ENCODE data around the gene LIPM.

The LIPM gene

GRCh38 chr10:88841316-88842111 lies 39.0 kb downstream of the LIPM start:
- Histone ChIP-seq H3K9ac (ENCODE audit: low read depth, low read length) (no peak overlapping the region), H3K27ac (ENCODE audit: low read depth, low read length) (no peak overlapping the region), H3K4me1 (ENCODE audit: insufficient read depth, low read length) (no peaks in the 10 kb centered on the region), H3K27me3 (ENCODE audit: insufficient read depth, low read length) (no peaks in the 10 kb centered on the region), H3K9me3 (ENCODE audit: insufficient read depth, low read depth, low read length) (no peaks in the 10 kb centered on the region), H3K4me3 (ENCODE audit: low read length) (no peak overlapping the region), H3K36me3 (ENCODE audit: insufficient read depth, low read length) (no peaks in the 10 kb centered on the region)
- WGBS, result 94% methylated on average over 6 of the region's 6 CpGs

- H3K9ac ChIP-seq (ENCODE audit: low read depth, low read length), result no peak overlapping the region
- H3K4me1 ChIP-seq (ENCODE audit: insufficient read depth, low read length), result no peaks in the 10 kb centered on the region
- H3K4me3 ChIP-seq (ENCODE audit: low read length), result no peak overlapping the region
- H3K9me3 ChIP-seq (ENCODE audit: insufficient read depth, low read depth, low read length), result no peaks in the 10 kb centered on the region
- 92% methylated on average over 4 of the region's 4 CpGs for WGBS
- H3K27me3 ChIP-seq (ENCODE audit: insufficient read depth, low read length), result no peaks in the 10 kb centered on the region
- H3K36me3 ChIP-seq (ENCODE audit: insufficient read depth, low read length), result no peaks in the 10 kb centered on the region
- H3K27ac ChIP-seq (ENCODE audit: low read depth, low read length), result no peak overlapping the region
These were observed 40.6 kb downstream of the LIPM start for GRCh38 chr10:88843171-88843570.

- no peak overlapping the region for H3K27ac ChIP-seq (ENCODE audit: low read depth, low read length)
- H3K27me3 ChIP-seq (ENCODE audit: insufficient read depth, low read length), result no peaks in the 10 kb centered on the region
- no CpG with 5 or more reads among the region's 1 CpG for WGBS
- H3K9me3 ChIP-seq (ENCODE audit: insufficient read depth, low read depth, low read length), result no peaks in the 10 kb centered on the region
- H3K9ac ChIP-seq (ENCODE audit: low read depth, low read length), result no peak overlapping the region
- no peak overlapping the region for H3K4me3 ChIP-seq (ENCODE audit: low read length)
- H3K4me1 ChIP-seq (ENCODE audit: insufficient read depth, low read length), result peaks cover 4% of the 10 kb centered on the region
- no peaks in the 10 kb centered on the region for H3K36me3 ChIP-seq (ENCODE audit: insufficient read depth, low read length)
These were observed 46.0 kb downstream of the LIPM start for GRCh38 chr10:88848499-88848898.

DNA sequence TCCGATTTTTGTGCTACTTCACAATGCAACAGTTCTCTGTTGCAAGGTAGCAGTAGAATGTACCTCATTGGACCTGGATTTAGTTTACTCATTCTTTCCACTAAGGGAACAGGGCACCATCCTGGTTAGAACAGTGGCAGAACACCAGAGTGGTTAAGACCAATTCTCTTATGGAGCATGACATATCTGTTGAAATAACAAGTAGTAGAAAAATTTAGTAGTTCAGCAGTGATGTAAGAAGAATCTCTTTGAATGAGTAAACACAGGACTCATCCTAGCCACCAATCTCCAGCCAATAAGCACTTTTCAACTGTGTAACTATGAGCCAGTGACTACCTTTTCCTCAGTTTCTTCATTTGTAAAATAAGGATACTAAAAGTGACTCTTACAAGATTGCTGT lies 46.7 kb downstream of the LIPM start:
- 94% methylated on average over 1 of the region's 1 CpG for WGBS
- H3K4me3 ChIP-seq (ENCODE audit: low read length), result no peak overlapping the region

DNA sequence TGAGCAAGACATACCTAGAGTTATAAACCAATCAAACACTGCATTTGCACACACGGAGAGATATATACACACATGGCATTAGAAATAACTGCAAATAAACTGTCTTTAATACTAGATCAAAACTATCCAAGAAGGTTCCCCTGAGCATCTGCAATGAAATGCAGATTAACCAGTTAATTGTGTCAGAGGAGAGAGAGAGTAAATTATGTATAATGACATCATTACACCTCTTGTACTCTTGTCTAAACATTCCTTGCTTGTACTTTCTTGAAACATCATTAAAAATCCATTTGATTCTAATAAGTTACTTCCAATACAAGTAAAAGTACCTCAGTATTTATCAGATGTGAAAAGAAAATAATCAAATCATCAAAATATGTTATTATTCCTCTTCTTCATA lies 48.2 kb downstream of the LIPM start:
- Histone ChIP-seq H3K9ac (ENCODE audit: low read depth, low read length) (no peak overlapping the region), H3K27ac (ENCODE audit: low read depth, low read length) (no peak overlapping the region), H3K27me3 (ENCODE audit: insufficient read depth, low read length) (no peaks in the 10 kb centered on the region), H3K36me3 (ENCODE audit: insufficient read depth, low read length) (no peaks in the 10 kb centered on the region), H3K4me1 (ENCODE audit: insufficient read depth, low read length) (peaks cover 7% of the 10 kb centered on the region), H3K9me3 (ENCODE audit: insufficient read depth, low read depth, low read length) (no peaks in the 10 kb centered on the region), H3K4me3 (ENCODE audit: low read length) (no peak overlapping the region)
- WGBS, result 83% methylated on average over 1 of the region's 1 CpG

More for the DNA sequence above, 46.7 kb downstream of the LIPM start:
- H3K27me3 ChIP-seq (ENCODE audit: insufficient read depth, low read length), result no peaks in the 10 kb centered on the region
- peaks cover 7% of the 10 kb centered on the region for H3K4me1 ChIP-seq (ENCODE audit: insufficient read depth, low read length)
- H3K9me3 ChIP-seq (ENCODE audit: insufficient read depth, low read depth, low read length), result no peaks in the 10 kb centered on the region
- no peaks in the 10 kb centered on the region for H3K36me3 ChIP-seq (ENCODE audit: insufficient read depth, low read length)
- no peak overlapping the region for H3K27ac ChIP-seq (ENCODE audit: low read depth, low read length)
- H3K9ac ChIP-seq (ENCODE audit: low read depth, low read length), result no peak overlapping the region

- Histone ChIP-seq H3K27ac (ENCODE audit: low read depth, low read length) (no peak within 1 kb of the TSS), H3K4me3 (ENCODE audit: low read length) (no peak within 1 kb of the TSS), H3K4me1 (ENCODE audit: insufficient read depth, low read length) (peaks cover 7% of the 10 kb centered on the region), H3K9me3 (ENCODE audit: insufficient read depth, low read depth, low read length) (no peaks in the 10 kb centered on the region), H3K27me3 (ENCODE audit: insufficient read depth, low read length) (no peaks in the 10 kb centered on the region), H3K9ac (ENCODE audit: low read depth, low read length) (no peak within 1 kb of the TSS), H3K36me3 (ENCODE audit: insufficient read depth, low read length) (no peaks in the 10 kb centered on the region)
- WGBS, result 74% methylated on average over 5 of the region's 5 CpGs
These were observed 49.2 kb downstream of the LIPM start, which contains the start of gene ANKRD22 for GRCh38 chr10:88851706-88852105. Gene ANKRD22, minus strand, starts transcription at chr10:88851844. Its CDS starts 237 bp downstream, at chr10:88851607.

DNA sequence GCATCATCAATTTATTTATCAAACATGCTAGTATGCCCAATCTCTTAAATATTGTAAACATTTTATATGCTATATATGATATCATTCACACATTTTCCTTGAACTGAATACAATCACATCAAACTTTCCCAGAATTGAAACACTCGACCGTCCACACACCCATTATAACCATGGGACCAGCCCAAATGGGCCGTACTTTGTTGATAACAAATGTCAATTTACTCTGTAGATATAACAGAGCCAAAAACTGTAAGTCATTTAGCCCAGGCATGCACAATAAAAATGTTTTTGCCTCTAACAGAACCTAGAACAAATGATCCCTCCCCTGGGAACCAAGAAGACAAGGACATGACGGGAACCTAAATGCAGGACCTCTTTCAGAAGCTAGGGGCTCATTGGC lies 49.8 kb downstream of the LIPM start:
- Histone ChIP-seq H3K4me1 (ENCODE audit: insufficient read depth, low read length) (peaks cover 7% of the 10 kb centered on the region), H3K4me3 (ENCODE audit: low read length) (no peak overlapping the region), H3K27me3 (ENCODE audit: insufficient read depth, low read length) (no peaks in the 10 kb centered on the region), H3K27ac (ENCODE audit: low read depth, low read length) (no peak overlapping the region), H3K9me3 (ENCODE audit: insufficient read depth, low read depth, low read length) (no peaks in the 10 kb centered on the region), H3K36me3 (ENCODE audit: insufficient read depth, low read length) (no peaks in the 10 kb centered on the region), H3K9ac (ENCODE audit: low read depth, low read length) (no peak overlapping the region)
- 96% methylated on average over 4 of the region's 4 CpGs for WGBS

DNA sequence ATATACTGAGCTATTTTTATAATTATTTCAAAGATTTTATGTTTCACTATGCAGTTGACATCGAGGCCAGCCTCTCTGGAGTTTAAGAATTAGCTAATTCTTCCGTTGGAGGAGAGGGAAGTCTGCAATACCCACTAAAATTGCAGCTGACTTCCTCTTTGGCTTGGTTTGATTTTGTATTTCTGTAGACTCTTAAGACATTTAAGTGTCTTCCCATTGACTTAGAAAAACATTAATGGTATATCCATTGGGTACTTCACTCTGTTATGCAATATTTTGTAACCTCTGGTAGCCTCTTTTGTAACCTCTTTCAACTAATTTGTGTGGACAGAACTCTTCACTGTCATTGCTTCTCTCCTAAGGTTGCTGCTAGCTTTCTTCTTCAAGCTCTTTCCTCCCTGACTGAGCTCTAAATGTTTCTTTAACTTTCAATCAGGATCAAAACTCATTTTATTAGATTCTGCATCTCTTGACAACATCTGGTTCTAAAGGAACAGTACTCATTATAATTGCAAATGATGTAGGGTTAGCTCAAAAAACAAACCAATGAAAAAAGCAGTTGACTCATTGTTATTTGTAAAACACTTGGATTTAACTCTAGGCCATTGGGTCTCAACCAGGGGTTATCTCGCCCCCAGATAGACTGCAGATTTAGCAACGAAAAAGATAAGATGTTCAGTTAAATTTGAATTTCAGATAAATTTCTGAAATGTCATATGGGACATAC lies 50.8 kb downstream of the LIPM start:
- Histone ChIP-seq H3K36me3 (ENCODE audit: insufficient read depth, low read length) (no peaks in the 10 kb centered on the region), H3K4me1 (ENCODE audit: insufficient read depth, low read length) (peaks cover 7% of the 10 kb centered on the region), H3K4me3 (ENCODE audit: low read length) (no peak overlapping the region), H3K27ac (ENCODE audit: low read depth, low read length) (no peak overlapping the region), H3K27me3 (ENCODE audit: insufficient read depth, low read length) (no peaks in the 10 kb centered on the region), H3K9me3 (ENCODE audit: insufficient read depth, low read depth, low read length) (no peaks in the 10 kb centered on the region), H3K9ac (ENCODE audit: low read depth, low read length) (no peak overlapping the region)
- 84% methylated on average over 4 of the region's 4 CpGs for WGBS

GRCh38 chr10:88854684-88855083 lies 52.2 kb downstream of the LIPM start:
- Histone ChIP-seq H3K36me3 (ENCODE audit: insufficient read depth, low read length) (no peaks in the 10 kb centered on the region), H3K9ac (ENCODE audit: low read depth, low read length) (no peak overlapping the region), H3K9me3 (ENCODE audit: insufficient read depth, low read depth, low read length) (no peaks in the 10 kb centered on the region), H3K27me3 (ENCODE audit: insufficient read depth, low read length) (no peaks in the 10 kb centered on the region), H3K27ac (ENCODE audit: low read depth, low read length) (no peak overlapping the region), H3K4me1 (ENCODE audit: insufficient read depth, low read length) (peaks cover 7% of the 10 kb centered on the region), H3K4me3 (ENCODE audit: low read length) (no peak overlapping the region)
- 97% methylated on average over 3 of the region's 3 CpGs for WGBS

DNA sequence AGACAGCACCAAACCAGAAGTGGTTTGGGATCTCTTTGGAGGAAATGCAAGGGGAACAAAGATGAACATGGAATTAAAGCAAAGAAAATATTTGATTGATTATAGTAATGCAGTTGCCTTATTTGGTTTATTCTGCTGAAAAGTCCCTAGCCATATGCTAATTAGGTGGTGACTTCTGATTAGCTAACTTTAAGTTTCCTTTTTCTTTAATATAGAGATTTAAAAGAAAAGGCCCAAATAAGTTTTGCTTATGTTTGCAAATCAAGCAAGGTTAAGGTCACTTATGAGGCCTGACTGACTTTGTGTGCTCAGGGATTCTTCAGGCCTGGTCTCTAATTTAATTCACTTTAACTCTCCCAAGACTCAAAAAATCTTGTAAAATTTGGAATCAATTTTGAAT lies 55.3 kb downstream of the LIPM start:
- no peaks in the 10 kb centered on the region for H3K36me3 ChIP-seq (ENCODE audit: insufficient read depth, low read length)
- no peak overlapping the region for H3K27ac ChIP-seq (ENCODE audit: low read depth, low read length)
- no peak overlapping the region for H3K9ac ChIP-seq (ENCODE audit: low read depth, low read length)
- no peaks in the 10 kb centered on the region for H3K27me3 ChIP-seq (ENCODE audit: insufficient read depth, low read length)
- H3K4me3 ChIP-seq (ENCODE audit: low read length), result no peak overlapping the region
- peaks cover 4% of the 10 kb centered on the region; the same call in 1 of the 2 replicates for H3K4me1 ChIP-seq (ENCODE audit: insufficient read depth, low read length)
- no peaks in the 10 kb centered on the region for H3K9me3 ChIP-seq (ENCODE audit: insufficient read depth, low read depth, low read length)

DNA sequence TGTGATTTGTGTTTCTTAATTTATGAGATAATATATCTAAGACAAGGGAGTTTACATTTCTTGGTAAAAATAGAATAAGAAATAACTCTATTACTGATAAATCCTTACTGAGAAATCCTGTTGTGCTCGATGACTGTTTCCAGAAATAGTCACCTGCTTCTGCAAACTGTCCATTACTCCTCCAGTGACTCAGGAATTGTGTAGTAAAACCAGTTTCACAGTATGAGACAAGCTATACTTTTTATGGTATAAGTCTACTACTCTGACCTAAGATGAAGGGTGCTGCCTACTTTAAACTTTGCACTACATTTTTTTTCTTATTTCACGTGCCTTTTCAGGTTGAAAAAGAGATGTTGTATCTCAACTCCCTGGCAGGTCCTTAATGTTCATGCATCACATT lies 56.0 kb downstream of the LIPM start:
- WGBS, result 91% methylated on average over 2 of the region's 2 CpGs
- H3K9me3 ChIP-seq (ENCODE audit: insufficient read depth, low read depth, low read length), result no peaks in the 10 kb centered on the region
- H3K4me3 ChIP-seq (ENCODE audit: low read length), result no peak overlapping the region
- no peak overlapping the region for H3K27ac ChIP-seq (ENCODE audit: low read depth, low read length)
- H3K36me3 ChIP-seq (ENCODE audit: insufficient read depth, low read length), result no peaks in the 10 kb centered on the region
- H3K27me3 ChIP-seq (ENCODE audit: insufficient read depth, low read length), result no peaks in the 10 kb centered on the region
- H3K9ac ChIP-seq (ENCODE audit: low read depth, low read length), result no peak overlapping the region
- peaks cover 3% of the 10 kb centered on the region; the same call in 1 of the 2 replicates for H3K4me1 ChIP-seq (ENCODE audit: insufficient read depth, low read length)
